Cerebellar nuclear complex (tissue), 1 donor: ENCODE measurements around the gene TMEM161A.
"Not testable (repeated sequence)": the region's sequence is repeated elsewhere in the genome, so short reads cannot be mapped to it uniquely, and the experiment has no call there.

Experiments
- DNase-seq, 2 experiments: peaks; one replicate each; lab custom pipeline; 2025; lab: John Stamatoyannopoulos, UW

Gene TMEM161A

GRCh38 chr19:19138109-19138981 is at the start of gene TMEM161A:
TSS of gene TMEM161A (minus strand) at chr19:19138478. CDS start at chr19:19138428, 50 bp downstream.
- DNase-seq, result peak; percentile 52 to 96

- no peak for DNase-seq
These were observed 48.5 kb upstream of the TMEM161A start for GRCh38 chr19:19186742-19187141.

GRCh38 chr19:19185853-19186740 is 47.8 kb upstream of the TMEM161A start:
- DNase-seq, result no peak

GRCh38 chr19:19181488-19181998 is 43.3 kb upstream of the TMEM161A start:
- DNase-seq, result no peak

GRCh38 chr19:19179548-19180441 is 41.5 kb upstream of the TMEM161A start:
- no peak for DNase-seq

GRCh38 chr19:19176950-19177349 is 38.7 kb upstream of the TMEM161A start:
- DNase-seq, result no peak

GRCh38 chr19:19173243-19173642 is 35.0 kb upstream of the TMEM161A start:
- DNase-seq, result not testable (repeated sequence)

- no peak for DNase-seq
These were observed 33.7 kb upstream of the TMEM161A start for GRCh38 chr19:19171821-19172532.

- no peak for DNase-seq
These were observed 32.8 kb upstream of the TMEM161A start for GRCh38 chr19:19170873-19171672.

- no peak for DNase-seq
These were observed 32.0 kb upstream of the TMEM161A start, which contains the start of gene MEF2B for GRCh38 chr19:19170053-19170872. TSS of gene MEF2B (minus strand) at chr19:19170263. CDS start at chr19:19150735, 19,528 bp downstream.

- DNase-seq, result no peak
These were observed 31.2 kb upstream of the TMEM161A start for GRCh38 chr19:19169236-19170052.

GRCh38 chr19:19167612-19168011 is 29.3 kb upstream of the TMEM161A start:
- no peak for DNase-seq

- no peak for DNase-seq
These were observed 27.1 kb upstream of the TMEM161A start for GRCh38 chr19:19165396-19165795.

GRCh38 chr19:19162495-19162894 is 24.2 kb upstream of the TMEM161A start:
- no peak for DNase-seq

- no peak for DNase-seq
These were observed 22.3 kb upstream of the TMEM161A start for GRCh38 chr19:19160461-19161035.

- DNase-seq, result no peak
These were observed 21.3 kb upstream of the TMEM161A start for GRCh38 chr19:19159534-19159933.

- DNase-seq, result no peak
These were observed 19.5 kb upstream of the TMEM161A start for GRCh38 chr19:19157808-19158207.
